Prostate gland (tissue), 2 donors: Measurements from ENCODE around the gene DACH1.

Experiments
- CTCF ChIP-seq, 4 experiments: fragments of 200-600 bp in 2 of 4; fragments of 450-650 bp in 2 of 4; sonication (generic) in 2 of 4; IDR thresholded peaks; 1 replicate in 3 of 4; 2 replicates in 1 of 4; pipeline ENCODE4 v1.5.1; 2016 to 2019; ENCODE audit warnings: antibody characterized with exemption in 4 of 4, mild to moderate bottlenecking in 2 of 4, moderate library complexity in 2 of 4
- POLR2A ChIP-seq: fragments of 450-650 bp; IDR thresholded peaks from one replicate; pipeline ENCODE4 v1.6.1; 2016; ENCODE audit warnings: antibody characterized with exemption, mild to moderate bottlenecking
- POLR2AphosphoS5 ChIP-seq: sonication (generic); formaldehyde crosslinking; IDR thresholded peaks from one replicate; pipeline ENCODE4 v1.6.1; 2017; ENCODE audit warnings: antibody characterized with exemption

GRCh38 chr13:71412231-71412630 is 454.8 kb downstream of the DACH1 start:
- TF ChIP-seq CTCF (IDR thresholded peaks at IDR 0.05) (no peak), POLR2A (no peak), POLR2AphosphoS5 (no peak)
